ENCODE measurements around the gene AGAP3. TPM values are rescaled to one million over a fixed set of nuclear protein-coding genes. Genes with fewer than 3 reads are reported as not detected.

Gene AGAP3
- total RNA-seq, 1 experiment from 2014 or later, result 126 TPM

DNA sequence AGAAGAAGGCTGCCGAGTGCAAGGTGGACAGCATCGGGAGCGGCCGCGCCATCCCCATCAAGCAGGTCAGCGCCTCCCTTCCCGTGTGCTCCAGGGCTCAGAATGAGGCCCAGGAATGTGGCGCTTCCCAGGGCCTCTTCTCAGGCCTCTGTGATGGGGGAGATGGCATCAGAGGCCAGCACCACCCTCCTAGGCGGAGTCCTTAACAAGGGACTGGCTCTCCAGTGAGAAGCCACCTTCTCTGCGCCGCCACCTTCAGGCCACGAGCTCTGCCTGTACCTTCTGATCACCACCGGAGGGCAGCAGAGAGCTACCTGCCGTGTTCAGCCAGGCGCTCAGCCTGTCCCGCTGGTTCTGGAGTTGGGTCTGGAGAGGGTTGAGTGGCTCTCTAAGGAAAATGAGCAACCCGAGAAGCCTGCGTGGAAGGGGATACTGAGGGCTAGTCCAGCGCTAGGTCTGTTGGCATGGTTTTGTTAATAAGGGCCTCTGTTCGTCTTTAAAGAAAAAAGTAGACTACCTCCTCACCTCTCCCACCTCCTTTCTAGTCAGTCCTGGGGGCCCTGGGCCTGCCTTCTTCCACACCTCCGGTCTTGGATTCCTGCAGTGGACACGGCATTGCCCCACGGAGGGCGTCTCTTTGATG is 37.7 kb downstream of the AGAP3 start:
- no peaks in the 10 kb centered on the region for H4K20me1 ChIP-seq (ENCODE audit: insufficient read depth)
- H3K36me3 ChIP-seq (ENCODE audit: control insufficient read depth in 1 of 2, insufficient read depth in 2 of 2, low read length in 2 of 2), result peaks cover 18 to 25% of the 10 kb centered on the region in 2 experiments; a peak in 3 of 4 replicates
- ChIA-PET CTCF (interaction anchor here (0.6 to 1.4 kb wide), 18 partner anchors 8 to 178 kb away, joined by 3 to 8 read pairs (median 4); partner anchors contain the start of genes ABCB8, ABCF2 and FASTK), RAD21 (ENCODE audit: low non-redundant PET in 1 of 2, low total read pairs in 2 of 2, uncharacterized antibody in 2 of 2, unreplicated experiment in 2 of 2) (no interaction called here), POLR2A (no interaction called here)
- intact Hi-C loops (cut with micrococcal nuclease), result loop anchor here (1.0 to 10.0 kb wide), 3 partner anchors 48 to 179 kb away; partner anchors contain the start of gene SMARCD3
- no peak for TF ChIP-seq YY1 (IDR thresholded peaks at IDR 0.05; ENCODE audit: extremely low read depth, insufficient replicate concordance, low read depth, low read length)
- TF ChIP-seq RAD21 (IDR thresholded peaks at IDR 0.05; ENCODE audit: low read depth), result peak; percentile 93
- TF ChIP-seq, protein P1, sequence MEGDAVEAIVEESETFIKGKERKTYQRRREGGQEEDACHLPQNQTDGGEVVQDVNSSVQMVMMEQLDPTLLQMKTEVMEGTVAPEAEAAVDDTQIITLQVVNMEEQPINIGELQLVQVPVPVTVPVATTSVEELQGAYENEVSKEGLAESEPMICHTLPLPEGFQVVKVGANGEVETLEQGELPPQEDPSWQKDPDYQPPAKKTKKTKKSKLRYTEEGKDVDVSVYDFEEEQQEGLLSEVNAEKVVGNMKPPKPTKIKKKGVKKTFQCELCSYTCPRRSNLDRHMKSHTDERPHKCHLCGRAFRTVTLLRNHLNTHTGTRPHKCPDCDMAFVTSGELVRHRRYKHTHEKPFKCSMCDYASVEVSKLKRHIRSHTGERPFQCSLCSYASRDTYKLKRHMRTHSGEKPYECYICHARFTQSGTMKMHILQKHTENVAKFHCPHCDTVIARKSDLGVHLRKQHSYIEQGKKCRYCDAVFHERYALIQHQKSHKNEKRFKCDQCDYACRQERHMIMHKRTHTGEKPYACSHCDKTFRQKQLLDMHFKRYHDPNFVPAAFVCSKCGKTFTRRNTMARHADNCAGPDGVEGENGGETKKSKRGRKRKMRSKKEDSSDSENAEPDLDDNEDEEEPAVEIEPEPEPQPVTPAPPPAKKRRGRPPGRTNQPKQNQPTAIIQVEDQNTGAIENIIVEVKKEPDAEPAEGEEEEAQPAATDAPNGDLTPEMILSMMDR (IDR thresholded peaks at IDR 0.05 in 2 of 3, conservative IDR thresholded peaks at IDR 0.05 in 1 of 3; ENCODE audit: borderline replicate concordance in 1 of 3, insufficient read depth in 1 of 3, low read depth in 2 of 3, low read length in 2 of 3), result peak; percentile 99
- no peak overlapping the region for H2AFZ ChIP-seq (ENCODE audit: low read depth, low read length, poor library complexity, severe bottlenecking)
- peak; percentile 66 for DNase-seq (ENCODE audit: low read depth, low spot score)
- H3K4me1 ChIP-seq (ENCODE audit: control insufficient read depth in 1 of 2, insufficient read depth in 2 of 2, low read length in 2 of 2), result peaks cover 0 to 8% of the 10 kb centered on the region in 2 experiments; a peak in 1 of 4 replicates
- peak; percentile 95 for ATAC-seq
- no peak overlapping the region for H3K4me3 ChIP-seq (replicated peaks in 1 of 2; ENCODE audit: low read depth in 1 of 2, low read length in 2 of 2)
- peaks cover 6% of the 10 kb centered on the region; the same call in 1 of the 2 replicates for H3K79me2 ChIP-seq (ENCODE audit: insufficient read depth, low read length)
- H3K4me2 ChIP-seq (ENCODE audit: low read length), result no peak overlapping the region
- no TSS peak for BruUV-seq (replicated peaks)
- no peak overlapping the region for H3K9ac ChIP-seq (ENCODE audit: low read length)
- no peaks in the 10 kb centered on the region for H3K27me3 ChIP-seq (ENCODE audit: insufficient read depth, low read length)
- H3K27ac ChIP-seq (ENCODE audit: low read depth, low read length), result no peak overlapping the region; the same call in 1 of the 2 replicates
- H3K9me3 ChIP-seq (ENCODE audit: control insufficient read depth in 1 of 2, insufficient read depth in 1 of 2, low read depth in 1 of 2, low read length in 2 of 2), result no peaks in the 10 kb centered on the region
- no peaks in the 10 kb centered on the region for H3K9me2 ChIP-seq (ENCODE audit: insufficient read depth)

DNA sequence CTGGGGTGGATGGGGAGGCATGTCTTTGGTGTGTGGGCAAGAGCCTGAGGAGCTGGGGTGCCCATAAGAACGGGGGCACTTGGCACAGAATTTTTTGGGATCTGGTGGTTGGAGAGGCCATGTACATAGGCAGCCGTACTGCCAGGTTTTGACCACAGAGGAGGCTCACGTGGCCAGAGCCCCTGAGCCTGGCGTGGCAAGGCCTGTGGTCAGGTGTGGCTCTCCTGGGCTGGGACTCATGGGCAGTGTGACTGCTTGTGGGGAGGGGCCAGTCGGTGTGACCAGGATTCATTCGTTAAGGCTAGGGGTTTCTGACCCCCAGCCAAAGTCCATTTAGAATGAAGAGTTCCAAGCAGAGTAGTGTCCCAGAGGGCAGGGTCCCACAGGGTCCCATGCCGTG is 38.2 kb downstream of the AGAP3 start:
- H4K20me1 ChIP-seq (ENCODE audit: insufficient read depth), result no peaks in the 10 kb centered on the region
- ChIA-PET POLR2A (no interaction called here), RAD21 (ENCODE audit: low non-redundant PET in 1 of 2, low total read pairs in 2 of 2, uncharacterized antibody in 2 of 2, unreplicated experiment in 2 of 2) (no interaction called here), CTCF (interaction anchor here (1.0 to 1.4 kb wide), 17 partner anchors 9 to 178 kb away, joined by 3 to 8 read pairs (median 4); partner anchors contain the start of genes ABCB8, ABCF2 and FASTK)
- intact Hi-C loops (cut with micrococcal nuclease), result loop anchor here (1.0 to 10.0 kb wide), 3 partner anchors 48 to 179 kb away; partner anchors contain the start of gene SMARCD3
- H3K27me3 ChIP-seq (ENCODE audit: insufficient read depth, low read length), result no peaks in the 10 kb centered on the region
- ATAC-seq (no peak), DNase-seq (ENCODE audit: low read depth, low spot score) (no peak)
- H3K4me1 ChIP-seq (ENCODE audit: control insufficient read depth in 1 of 2, insufficient read depth in 2 of 2, low read length in 2 of 2), result peaks cover 0 to 8% of the 10 kb centered on the region in 2 experiments; a peak in 1 of 4 replicates
- H3K4me2 ChIP-seq (ENCODE audit: low read length), result no peak overlapping the region
- no peak overlapping the region for H3K4me3 ChIP-seq (replicated peaks in 1 of 2; ENCODE audit: low read depth in 1 of 2, low read length in 2 of 2)
- no peak overlapping the region for H3K27ac ChIP-seq (ENCODE audit: low read depth, low read length)
- peaks cover 18 to 22% of the 10 kb centered on the region in 2 experiments; a peak in 3 of 4 replicates for H3K36me3 ChIP-seq (ENCODE audit: control insufficient read depth in 1 of 2, insufficient read depth in 2 of 2, low read length in 2 of 2)
- H3K79me2 ChIP-seq (ENCODE audit: insufficient read depth, low read length), result peaks cover 6% of the 10 kb centered on the region; the same call in 1 of the 2 replicates
- H2AFZ ChIP-seq (ENCODE audit: low read depth, low read length, poor library complexity, severe bottlenecking), result no peak overlapping the region
- no peaks in the 10 kb centered on the region for H3K9me2 ChIP-seq (ENCODE audit: insufficient read depth)
- H3K9me3 ChIP-seq (ENCODE audit: control insufficient read depth in 1 of 2, insufficient read depth in 1 of 2, low read depth in 1 of 2, low read length in 2 of 2), result no peaks in the 10 kb centered on the region
- no TSS peak for BruUV-seq (replicated peaks)
- no peak overlapping the region for H3K9ac ChIP-seq (ENCODE audit: low read length)
- TF ChIP-seq ZFX (IDR thresholded peaks at IDR 0.05) (no peak), TCF7L2 (IDR thresholded peaks at IDR 0.05; ENCODE audit: borderline replicate concordance, extremely low read depth, insufficient read depth, insufficient read length) (no peak), SIN3A (IDR thresholded peaks at IDR 0.05; ENCODE audit: low read depth) (no peak), ZNF274 (IDR thresholded peaks at IDR 0.05; ENCODE audit: low read depth, low read length) (no peak), RAD21 (IDR thresholded peaks at IDR 0.05; ENCODE audit: low read depth) (no peak), EZH2 (IDR thresholded peaks at IDR 0.05) (no peak), JUND (IDR thresholded peaks at IDR 0.05) (no peak), SP1 (IDR thresholded peaks at IDR 0.05; ENCODE audit: low read depth) (no peak)
- TF ChIP-seq, protein P2, sequence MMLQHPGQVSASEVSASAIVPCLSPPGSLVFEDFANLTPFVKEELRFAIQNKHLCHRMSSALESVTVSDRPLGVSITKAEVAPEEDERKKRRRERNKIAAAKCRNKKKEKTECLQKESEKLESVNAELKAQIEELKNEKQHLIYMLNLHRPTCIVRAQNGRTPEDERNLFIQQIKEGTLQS (IDR thresholded peaks at IDR 0.05), result no peak
- TF ChIP-seq, protein P3, sequence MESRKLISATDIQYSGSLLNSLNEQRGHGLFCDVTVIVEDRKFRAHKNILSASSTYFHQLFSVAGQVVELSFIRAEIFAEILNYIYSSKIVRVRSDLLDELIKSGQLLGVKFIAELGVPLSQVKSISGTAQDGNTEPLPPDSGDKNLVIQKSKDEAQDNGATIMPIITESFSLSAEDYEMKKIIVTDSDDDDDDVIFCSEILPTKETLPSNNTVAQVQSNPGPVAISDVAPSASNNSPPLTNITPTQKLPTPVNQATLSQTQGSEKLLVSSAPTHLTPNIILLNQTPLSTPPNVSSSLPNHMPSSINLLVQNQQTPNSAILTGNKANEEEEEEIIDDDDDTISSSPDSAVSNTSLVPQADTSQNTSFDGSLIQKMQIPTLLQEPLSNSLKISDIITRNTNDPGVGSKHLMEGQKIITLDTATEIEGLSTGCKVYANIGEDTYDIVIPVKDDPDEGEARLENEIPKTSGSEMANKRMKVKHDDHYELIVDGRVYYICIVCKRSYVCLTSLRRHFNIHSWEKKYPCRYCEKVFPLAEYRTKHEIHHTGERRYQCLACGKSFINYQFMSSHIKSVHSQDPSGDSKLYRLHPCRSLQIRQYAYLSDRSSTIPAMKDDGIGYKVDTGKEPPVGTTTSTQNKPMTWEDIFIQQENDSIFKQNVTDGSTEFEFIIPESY (IDR thresholded peaks at IDR 0.05; ENCODE audit: extremely low read depth, insufficient replicate concordance, low read length), result no peak
